Measurements from ENCODE around the gene SPC25. TPM values are rescaled to one million over a fixed set of nuclear protein-coding genes. Genes with fewer than 3 reads are reported as not detected.
"Not testable (repeated sequence)": the region's sequence is repeated elsewhere in the genome, so short reads cannot be mapped to it uniquely, and the experiment has no call there.

The SPC25 gene
- total and polyA plus RNA-seq, 12 donors = 0.10 to 3.7 (median 0.44) TPM; not detected in 5

- no peaks in the 10 kb centered on the region for H3K36me3 ChIP-seq
- no peak for TF ChIP-seq CTCF (IDR thresholded peaks at IDR 0.05)
- DNase-seq (no peak), ATAC-seq (no peak)
- peaks cover 0 to 5% (median 0%) of the 10 kb centered on the region in 7 donors for H3K27me3 ChIP-seq
- intact Hi-C loops (cut with DNase I) = no loop called here
- peaks cover 0 to 2% (median 0%) of the 10 kb centered on the region in 11 donors for H3K9me3 ChIP-seq
- no peak overlapping the region for H3K27ac ChIP-seq
- no peak overlapping the region for H3K4me3 ChIP-seq
- WGBS, 2 donors = 86 to 88% methylated on average over 2 of the region's 2 CpGs
- H3K4me1 ChIP-seq = no peaks in the 10 kb centered on the region
These were observed 44.6 kb upstream of the SPC25 start for GRCh38 chr2:168934826-168935225.

GRCh38 chr2:168932174-168932573, 41.9 kb upstream of the SPC25 start:
- H3K36me3 ChIP-seq; H3K4me1 ChIP-seq; ATAC-seq; H3K27ac ChIP-seq; H3K9me3 ChIP-seq; intact Hi-C loops (cut with DNase I); H3K4me3 ChIP-seq; DNase-seq: not testable (repeated sequence)
- H3K27me3 ChIP-seq = peaks cover 0 to 12% (median 0%) of the 10 kb centered on the region in 7 donors
- WGBS, 2 donors = 92 to 96% methylated on average over 4 of the region's 4 CpGs

GRCh38 chr2:168930242-168930641, 40.0 kb upstream of the SPC25 start:
- no peak overlapping the region for H3K27ac ChIP-seq
- H3K4me1 ChIP-seq = no peaks in the 10 kb centered on the region
- H3K9me3 ChIP-seq = peaks cover 0 to 2% (median 0%) of the 10 kb centered on the region in 11 donors
- no peak for ATAC-seq
- H3K27me3 ChIP-seq = peaks cover 0 to 29% (median 6%) of the 10 kb centered on the region in 7 donors
- no peak for TF ChIP-seq CTCF (IDR thresholded peaks at IDR 0.05)
- DNase-seq = no peak
- H3K4me3 ChIP-seq = no peak overlapping the region
- no peaks in the 10 kb centered on the region for H3K36me3 ChIP-seq
- intact Hi-C loops (cut with DNase I) = no loop called here
- WGBS, 2 donors = 61 to 80% methylated on average over 1 of the region's 1 CpG

GRCh38 chr2:168929031-168929430, 38.8 kb upstream of the SPC25 start:
- no peak for ATAC-seq
- intact Hi-C loops (cut with DNase I) = loop anchor here in 1 of 10 donors (10.0 kb wide), 1 partner anchor 804 kb away; no protein-coding TSS in a partner anchor
- H3K4me1 ChIP-seq = no peaks in the 10 kb centered on the region
- H3K27me3 ChIP-seq = peaks cover 0 to 30% (median 6%) of the 10 kb centered on the region in 7 donors
- H3K4me3 ChIP-seq = no peak overlapping the region
- H3K9me3 ChIP-seq = peaks cover 0 to 2% (median 0%) of the 10 kb centered on the region in 11 donors
- H3K27ac ChIP-seq = no peak overlapping the region
- 50 to 53% methylated on average over 3 of the region's 3 CpGs for WGBS, 2 donors
- no peaks in the 10 kb centered on the region for H3K36me3 ChIP-seq
- TF ChIP-seq CTCF (IDR thresholded peaks at IDR 0.05) = no peak
- DNase-seq = no peak

- DNase-seq = no peak
- ATAC-seq = no peak
- no peak overlapping the region for H3K27ac ChIP-seq
- H3K27me3 ChIP-seq = peaks cover 0 to 34% (median 6%) of the 10 kb centered on the region in 7 donors
- no peaks in the 10 kb centered on the region for H3K36me3 ChIP-seq
- H3K9me3 ChIP-seq = peaks cover 0 to 2% (median 0%) of the 10 kb centered on the region in 11 donors
- TF ChIP-seq CTCF (IDR thresholded peaks at IDR 0.05) = no peak
- no peak overlapping the region for H3K4me3 ChIP-seq
- intact Hi-C loops (cut with DNase I) = loop anchor here in 1 of 10 donors (10.0 kb wide), 1 partner anchor 803 kb away; no protein-coding TSS in a partner anchor
- H3K4me1 ChIP-seq = no peaks in the 10 kb centered on the region
- WGBS, 2 donors = 81 to 91% methylated on average over 3 of the region's 3 CpGs
These were observed 38.0 kb upstream of the SPC25 start for GRCh38 chr2:168928113-168928831.
